Measurements from ENCODE around the gene CCDC97. TPM values are rescaled to one million over a fixed set of nuclear protein-coding genes. Genes with fewer than 3 reads are reported as not detected.
A peak's percentile ranks its signal among the peaks of the same experiment; 100 is the strongest.

The CCDC97 gene
- total and polyA plus RNA-seq, 4 donors = 7.0 to 24.3 (median 14.8) TPM

DNA sequence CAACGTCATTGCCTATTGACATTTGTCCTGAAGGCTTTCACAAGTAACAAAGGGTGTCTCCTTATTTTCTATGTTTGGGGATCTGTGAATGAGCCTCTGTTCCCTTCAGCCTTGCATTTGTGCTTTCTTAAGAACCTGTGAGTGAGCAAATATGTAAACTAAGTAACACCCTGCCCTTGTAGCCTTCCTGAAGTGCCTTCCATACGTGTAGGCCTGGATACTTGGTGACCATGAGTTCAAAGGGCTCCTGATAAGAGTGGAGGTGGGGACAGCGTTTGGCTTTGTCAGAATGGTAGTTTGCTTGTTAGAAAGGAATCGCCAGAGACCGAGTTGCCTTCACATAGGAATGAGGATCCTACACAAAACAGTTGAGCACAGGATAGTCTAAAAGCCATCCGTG lies 14.5 kb upstream of the CCDC97 start:
- Histone ChIP-seq H3K27ac (ENCODE audit: low read depth in 1 of 2, low read length in 2 of 2) (peak overlapping the region in 1 of 2 donors; percentile 26), H3K27me3 (ENCODE audit: control insufficient read depth in 1 of 2, insufficient read depth in 2 of 2, low read length in 1 of 2) (no peaks in the 10 kb centered on the region), H3K9me3 (ENCODE audit: control insufficient read depth, low read length) (no peaks in the 10 kb centered on the region), H3K4me3 (ENCODE audit: low read length in 2 of 2) (no peak overlapping the region), H3K4me1 (ENCODE audit: control insufficient read depth in 1 of 2, insufficient read depth in 2 of 2, low read length in 2 of 2) (peaks cover 0 to 4% of the 10 kb centered on the region in 2 donors), H3K36me3 (ENCODE audit: control insufficient read depth in 1 of 2, insufficient read depth in 2 of 2, low read length in 1 of 2) (peaks cover 3 to 28% of the 10 kb centered on the region in 2 donors)
- intact Hi-C loops (cut with DNase I) = no loop called here
- no peak for DNase-seq
- 70 to 72% methylated on average over 6 of the region's 6 CpGs for WGBS, 2 donors
- ATAC-seq (ENCODE audit: low FRiP score) = no peak

DNA sequence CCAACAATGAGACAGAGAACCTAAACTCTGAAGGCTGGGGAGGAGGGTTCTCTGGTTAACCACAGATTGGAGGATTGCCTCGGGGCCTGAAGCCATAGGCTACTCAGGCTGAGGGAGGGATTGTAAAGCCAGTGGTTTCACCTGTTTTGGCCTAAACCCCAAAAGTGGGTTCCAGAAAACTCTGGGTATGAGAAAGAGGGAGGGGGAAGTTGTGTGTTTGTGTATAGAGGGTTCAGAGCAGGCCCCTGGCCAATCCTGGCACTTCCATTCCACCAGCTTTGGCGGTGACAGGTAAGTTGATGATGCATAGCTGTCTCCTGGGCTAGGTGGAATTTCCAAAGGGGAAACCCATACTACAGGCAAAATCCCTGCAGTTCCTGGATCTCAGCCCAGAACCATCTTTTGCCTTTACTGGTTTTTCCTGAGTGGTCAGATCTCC lies 13.5 kb upstream of the CCDC97 start:
- no peak for DNase-seq
- Histone ChIP-seq H3K27me3 (ENCODE audit: control insufficient read depth in 1 of 2, insufficient read depth in 2 of 2, low read length in 1 of 2) (no peaks in the 10 kb centered on the region), H3K4me3 (ENCODE audit: low read length in 2 of 2) (no peak overlapping the region), H3K4me1 (ENCODE audit: control insufficient read depth in 1 of 2, insufficient read depth in 2 of 2, low read length in 2 of 2) (peaks cover 0 to 4% of the 10 kb centered on the region in 2 donors), H3K9me3 (ENCODE audit: control insufficient read depth, low read length) (no peaks in the 10 kb centered on the region), H3K27ac (ENCODE audit: low read depth in 1 of 2, low read length in 2 of 2) (peak overlapping the region in 1 of 2 donors; percentile 46), H3K36me3 (ENCODE audit: control insufficient read depth in 1 of 2, insufficient read depth in 2 of 2, low read length in 1 of 2) (peaks cover 3 to 25% of the 10 kb centered on the region in 2 donors)
- ATAC-seq (ENCODE audit: low FRiP score) = no peak
- intact Hi-C loops (cut with DNase I) = no loop called here
- WGBS, 2 donors = 83 to 88% methylated on average over 2 of the region's 2 CpGs

- no peaks in the 10 kb centered on the region for H3K9me3 ChIP-seq (ENCODE audit: control insufficient read depth, low read length)
- no peaks in the 10 kb centered on the region for H3K27me3 ChIP-seq (ENCODE audit: control insufficient read depth in 1 of 2, insufficient read depth in 2 of 2, low read length in 1 of 2)
- DNase-seq (peak in 1 of 2 donors; percentile 62), ATAC-seq (ENCODE audit: low FRiP score) (no peak)
- H3K36me3 ChIP-seq (ENCODE audit: control insufficient read depth in 1 of 2, insufficient read depth in 2 of 2, low read length in 1 of 2) = peaks cover 0 to 20% of the 10 kb centered on the region in 2 donors
- no peak overlapping the region for H3K4me3 ChIP-seq (ENCODE audit: low read length in 2 of 2)
- intact Hi-C loops (cut with DNase I) = no loop called here
- 48 to 60% methylated on average over 7 of the region's 7 CpGs for whole genome bisulfite sequencing, 2 donors
- peak overlapping the region; percentile 20 to 96 for H3K27ac ChIP-seq (ENCODE audit: low read depth in 1 of 2, low read length in 2 of 2)
- peaks cover 0 to 4% of the 10 kb centered on the region in 2 donors for H3K4me1 ChIP-seq (ENCODE audit: control insufficient read depth in 1 of 2, insufficient read depth in 2 of 2, low read length in 2 of 2)
Measured at GRCh38 chr19:41297628-41298347, 12.2 kb upstream of the CCDC97 start.

GRCh38 chr19:41298348-41298964 lies 11.5 kb upstream of the CCDC97 start:
- DNase-seq (peak; percentile 90 to 94), ATAC-seq (ENCODE audit: low FRiP score) (peak; percentile 80)
- peaks cover 0 to 18% of the 10 kb centered on the region in 2 donors for H3K36me3 ChIP-seq (ENCODE audit: control insufficient read depth in 1 of 2, insufficient read depth in 2 of 2, low read length in 1 of 2)
- H3K9me3 ChIP-seq (ENCODE audit: control insufficient read depth, low read length) = no peaks in the 10 kb centered on the region
- no peaks in the 10 kb centered on the region for H3K27me3 ChIP-seq (ENCODE audit: control insufficient read depth in 1 of 2, insufficient read depth in 2 of 2, low read length in 1 of 2)
- intact Hi-C loops (cut with DNase I) = no loop called here
- no peak overlapping the region for H3K4me3 ChIP-seq (ENCODE audit: low read length in 2 of 2)
- peak overlapping the region in 1 of 2 donors; percentile 96 for H3K27ac ChIP-seq (ENCODE audit: low read depth in 1 of 2, low read length in 2 of 2)
- WGBS, 2 donors = 9 to 20% methylated on average over 4 of the region's 4 CpGs
- H3K4me1 ChIP-seq (ENCODE audit: control insufficient read depth in 1 of 2, insufficient read depth in 2 of 2, low read length in 2 of 2) = peaks cover 0 to 4% of the 10 kb centered on the region in 2 donors

- peak; percentile 44 for ATAC-seq (ENCODE audit: low FRiP score)
Measured at GRCh38 chr19:41299046-41299754, 10.8 kb upstream of the CCDC97 start.

GRCh38 chr19:41299755-41300089 lies 10.2 kb upstream of the CCDC97 start:
- ATAC-seq (ENCODE audit: low FRiP score) (peak; percentile 20), DNase-seq (peak; percentile 75 to 80)
- Histone ChIP-seq H3K36me3 (ENCODE audit: control insufficient read depth in 1 of 2, insufficient read depth in 2 of 2, low read length in 1 of 2) (peaks cover 0 to 16% of the 10 kb centered on the region in 2 donors), H3K4me3 (ENCODE audit: low read length in 2 of 2) (no peak overlapping the region), H3K27ac (ENCODE audit: low read depth in 1 of 2, low read length in 2 of 2) (peak overlapping the region in 1 of 2 donors; percentile 96), H3K9me3 (ENCODE audit: control insufficient read depth, low read length) (no peaks in the 10 kb centered on the region), H3K27me3 (ENCODE audit: control insufficient read depth in 1 of 2, insufficient read depth in 2 of 2, low read length in 1 of 2) (no peaks in the 10 kb centered on the region), H3K4me1 (ENCODE audit: control insufficient read depth in 1 of 2, insufficient read depth in 2 of 2, low read length in 2 of 2) (peaks cover 0 to 4% of the 10 kb centered on the region in 2 donors)
- 28 to 31% methylated on average over 4 of the region's 4 CpGs for WGBS, 2 donors
- intact Hi-C loops (cut with DNase I) = no loop called here

More at GRCh38 chr19:41299046-41299754, 10.8 kb upstream of the CCDC97 start:
- Histone ChIP-seq H3K36me3 (ENCODE audit: control insufficient read depth in 1 of 2, insufficient read depth in 2 of 2, low read length in 1 of 2) (peaks cover 0 to 17% of the 10 kb centered on the region in 2 donors), H3K9me3 (ENCODE audit: control insufficient read depth, low read length) (no peaks in the 10 kb centered on the region), H3K27ac (ENCODE audit: low read depth in 1 of 2, low read length in 2 of 2) (peak overlapping the region in 1 of 2 donors; percentile 96), H3K27me3 (ENCODE audit: control insufficient read depth in 1 of 2, insufficient read depth in 2 of 2, low read length in 1 of 2) (no peaks in the 10 kb centered on the region), H3K4me1 (ENCODE audit: control insufficient read depth in 1 of 2, insufficient read depth in 2 of 2, low read length in 2 of 2) (peaks cover 0 to 4% of the 10 kb centered on the region in 2 donors), H3K4me3 (ENCODE audit: low read length in 2 of 2) (no peak overlapping the region)
- WGBS, 2 donors = 30 to 46% methylated on average over 10 of the region's 10 CpGs
- intact Hi-C loops (cut with DNase I) = no loop called here
- DNase-seq = peak; percentile 68 to 72

DNA sequence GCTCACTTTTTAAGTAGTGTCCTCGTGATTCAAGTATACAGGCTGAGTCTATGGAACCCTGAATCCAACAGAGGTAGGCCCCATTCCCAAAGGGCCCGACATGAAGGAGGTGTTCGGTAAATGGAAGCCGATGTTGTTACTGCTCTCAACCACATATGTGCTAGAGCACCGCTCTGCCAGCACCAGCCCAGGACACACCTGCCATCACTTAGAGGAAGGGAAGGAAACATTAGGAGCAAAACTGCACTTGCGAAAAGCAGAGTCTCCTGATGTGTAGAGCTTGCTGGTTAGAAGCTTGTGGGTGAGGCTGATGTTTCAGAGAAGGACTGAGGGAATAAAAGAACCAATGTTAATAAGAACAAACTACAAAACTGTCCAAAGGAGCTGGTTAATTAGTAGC lies 9.4 kb upstream of the CCDC97 start:
- Histone ChIP-seq H3K36me3 (ENCODE audit: control insufficient read depth in 1 of 2, insufficient read depth in 2 of 2, low read length in 1 of 2) (peaks cover 0 to 14% of the 10 kb centered on the region in 2 donors), H3K4me3 (ENCODE audit: low read length in 2 of 2) (no peak overlapping the region), H3K27me3 (ENCODE audit: control insufficient read depth in 1 of 2, insufficient read depth in 2 of 2, low read length in 1 of 2) (no peaks in the 10 kb centered on the region), H3K4me1 (ENCODE audit: control insufficient read depth in 1 of 2, insufficient read depth in 2 of 2, low read length in 2 of 2) (peaks cover 0 to 4% of the 10 kb centered on the region in 2 donors), H3K27ac (ENCODE audit: low read depth in 1 of 2, low read length in 2 of 2) (peak overlapping the region in 1 of 2 donors; percentile 53), H3K9me3 (ENCODE audit: control insufficient read depth, low read length) (no peaks in the 10 kb centered on the region)
- ATAC-seq (ENCODE audit: low FRiP score) = no peak
- intact Hi-C loops (cut with DNase I) = no loop called here
- 94% methylated on average over 6 of the region's 6 CpGs for WGBS, 2 donors
- peak in 1 of 2 donors; percentile 37 for DNase-seq

- ATAC-seq (ENCODE audit: low FRiP score) = no peak
- Histone ChIP-seq H3K27me3 (ENCODE audit: control insufficient read depth in 1 of 2, insufficient read depth in 2 of 2, low read length in 1 of 2) (no peaks in the 10 kb centered on the region), H3K36me3 (ENCODE audit: control insufficient read depth in 1 of 2, insufficient read depth in 2 of 2, low read length in 1 of 2) (peaks cover 2 to 14% of the 10 kb centered on the region in 2 donors), H3K4me1 (ENCODE audit: control insufficient read depth in 1 of 2, insufficient read depth in 2 of 2, low read length in 2 of 2) (peaks cover 0 to 4% of the 10 kb centered on the region in 2 donors), H3K27ac (ENCODE audit: low read depth in 1 of 2, low read length in 2 of 2) (no peak overlapping the region), H3K4me3 (ENCODE audit: low read length in 2 of 2) (no peak overlapping the region), H3K9me3 (ENCODE audit: control insufficient read depth, low read length) (no peaks in the 10 kb centered on the region)
- peak in 1 of 2 donors; percentile 77 for DNase-seq
- WGBS, 2 donors = 82 to 84% methylated on average over 21 of the region's 21 CpGs
- intact Hi-C loops (cut with DNase I) = no loop called here
Measured at GRCh38 chr19:41302624-41303351, 7.2 kb upstream of the CCDC97 start.

All from aorta (tissue), 5 donors.